Measurements from ENCODE around the gene FRS3.

DNA sequence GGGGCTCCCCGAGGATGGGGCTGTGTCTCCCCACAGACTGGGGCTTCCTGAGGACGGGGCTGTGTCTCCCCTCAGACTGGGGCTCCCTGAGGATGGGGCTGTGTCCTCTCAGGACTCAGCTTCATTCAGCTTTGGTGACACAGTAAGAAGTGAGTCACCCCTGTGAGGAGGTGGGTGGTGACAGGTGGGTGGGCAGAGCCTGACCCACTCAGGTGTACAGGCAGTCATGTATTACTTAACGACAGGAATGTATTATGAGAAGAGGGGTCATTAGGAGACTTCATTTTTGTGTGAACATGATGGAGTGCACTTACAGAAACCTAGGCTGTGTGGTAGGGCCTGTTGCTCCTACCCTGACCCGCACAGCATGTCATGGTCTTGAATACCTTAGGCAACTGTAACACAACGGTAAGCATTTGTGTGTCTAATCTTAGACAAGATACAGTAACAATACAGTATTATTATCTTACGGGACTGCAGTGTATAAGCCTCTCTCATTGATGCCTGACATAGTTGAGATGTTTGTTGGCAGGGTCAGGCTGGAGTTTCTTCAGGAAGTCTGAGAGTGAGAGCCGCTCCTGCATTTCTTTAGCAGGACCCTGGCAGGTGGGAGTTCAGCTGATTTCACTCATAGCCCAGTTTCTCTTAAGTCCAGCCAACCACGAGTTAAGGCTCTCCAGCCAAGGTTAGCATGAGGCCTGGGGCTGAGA is 21.6 kb downstream of the FRS3 start:
- TF ChIP-seq CTCF (IDR thresholded peaks at IDR 0.05) (no peak), TCF7L2 (IDR thresholded peaks at IDR 0.05; ENCODE audit: low read depth, low read length) (no peak)
- TF ChIP-seq, protein P1, sequence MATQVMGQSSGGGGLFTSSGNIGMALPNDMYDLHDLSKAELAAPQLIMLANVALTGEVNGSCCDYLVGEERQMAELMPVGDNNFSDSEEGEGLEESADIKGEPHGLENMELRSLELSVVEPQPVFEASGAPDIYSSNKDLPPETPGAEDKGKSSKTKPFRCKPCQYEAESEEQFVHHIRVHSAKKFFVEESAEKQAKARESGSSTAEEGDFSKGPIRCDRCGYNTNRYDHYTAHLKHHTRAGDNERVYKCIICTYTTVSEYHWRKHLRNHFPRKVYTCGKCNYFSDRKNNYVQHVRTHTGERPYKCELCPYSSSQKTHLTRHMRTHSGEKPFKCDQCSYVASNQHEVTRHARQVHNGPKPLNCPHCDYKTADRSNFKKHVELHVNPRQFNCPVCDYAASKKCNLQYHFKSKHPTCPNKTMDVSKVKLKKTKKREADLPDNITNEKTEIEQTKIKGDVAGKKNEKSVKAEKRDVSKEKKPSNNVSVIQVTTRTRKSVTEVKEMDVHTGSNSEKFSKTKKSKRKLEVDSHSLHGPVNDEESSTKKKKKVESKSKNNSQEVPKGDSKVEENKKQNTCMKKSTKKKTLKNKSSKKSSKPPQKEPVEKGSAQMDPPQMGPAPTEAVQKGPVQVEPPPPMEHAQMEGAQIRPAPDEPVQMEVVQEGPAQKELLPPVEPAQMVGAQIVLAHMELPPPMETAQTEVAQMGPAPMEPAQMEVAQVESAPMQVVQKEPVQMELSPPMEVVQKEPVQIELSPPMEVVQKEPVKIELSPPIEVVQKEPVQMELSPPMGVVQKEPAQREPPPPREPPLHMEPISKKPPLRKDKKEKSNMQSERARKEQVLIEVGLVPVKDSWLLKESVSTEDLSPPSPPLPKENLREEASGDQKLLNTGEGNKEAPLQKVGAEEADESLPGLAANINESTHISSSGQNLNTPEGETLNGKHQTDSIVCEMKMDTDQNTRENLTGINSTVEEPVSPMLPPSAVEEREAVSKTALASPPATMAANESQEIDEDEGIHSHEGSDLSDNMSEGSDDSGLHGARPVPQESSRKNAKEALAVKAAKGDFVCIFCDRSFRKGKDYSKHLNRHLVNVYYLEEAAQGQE (IDR thresholded peaks at IDR 0.05; ENCODE audit: insufficient read depth in 1 of 2, low read depth in 2 of 2, low read length in 1 of 2) = no peak
